H9 (cell line): ENCODE data around the gene GBP7. TPM values are rescaled to one million over a fixed set of nuclear protein-coding genes. Genes with fewer than 3 reads are reported as not detected.
"Not testable (repeated sequence)": the region's sequence is repeated elsewhere in the genome, so short reads cannot be mapped to it uniquely, and the experiment has no call there.

Experiments
- DNase-seq: peaks from one replicate; pipeline ENCODE4 v3.0.0-alpha.2; 2017
- H2AFZ ChIP-seq: one replicate; pipeline ENCODE4 v1.6.1; 2013; ENCODE audit warnings: mild to moderate bottlenecking, low read length, control low read depth, moderate library complexity
- H2AK5ac ChIP-seq: 2 replicates; pipeline ENCODE4 v1.6.1; 2013; ENCODE audit warnings: low read length, control low read depth, mixed read lengths; ENCODE audit not compliant: insufficient read length
- H2BK120ac ChIP-seq: one replicate; pipeline ENCODE4 v1.6.1; 2013; ENCODE audit warnings: low read depth, mild to moderate bottlenecking, low read length, control low read depth, inconsistent platforms; ENCODE audit not compliant: poor library complexity, severe bottlenecking
- H2BK12ac ChIP-seq: 2 replicates; pipeline ENCODE4 v1.6.1; 2013; ENCODE audit warnings: low read length, control low read depth, mixed read lengths, low read depth; ENCODE audit not compliant: insufficient read length
- H2BK15ac ChIP-seq: 2 replicates; pipeline ENCODE4 v1.6.1; 2013; ENCODE audit warnings: low read depth, low read length, control low read depth
- H2BK20ac ChIP-seq: one replicate; pipeline ENCODE4 v1.6.1; 2013; ENCODE audit warnings: low read depth, mild to moderate bottlenecking, low read length, control low read depth, inconsistent platforms; ENCODE audit not compliant: poor library complexity, severe bottlenecking
- H2BK5ac ChIP-seq: 2 replicates; pipeline ENCODE4 v1.6.1; 2013; ENCODE audit warnings: low read length, control low read depth, mixed read lengths; ENCODE audit not compliant: insufficient read length
- H3K14ac ChIP-seq: 2 replicates; pipeline ENCODE4 v1.6.1; 2013; ENCODE audit warnings: low read length, control low read depth; ENCODE audit not compliant: insufficient read depth
- H3K18ac ChIP-seq: 2 replicates; pipeline ENCODE4 v1.6.1; 2013; ENCODE audit warnings: low read depth, mild to moderate bottlenecking, mixed read lengths, low read length, control low read depth; ENCODE audit not compliant: insufficient read length
- H3K23ac ChIP-seq: 2 replicates; pipeline ENCODE4 v1.6.1; 2013; ENCODE audit warnings: low read length, control low read depth, mixed read lengths, low read depth; ENCODE audit not compliant: insufficient read length
- H3K23me2 ChIP-seq: 2 replicates; pipeline ENCODE4 v1.6.1; 2013; ENCODE audit warnings: low read depth, mild to moderate bottlenecking, mixed read lengths, low read length, control low read depth; ENCODE audit not compliant: insufficient read length, poor library complexity, severe bottlenecking
- H3K27ac ChIP-seq: 2 replicates; pipeline ENCODE4 v1.5.1; 2013; ENCODE audit warnings: low read length, control low read depth, mixed read lengths, low read depth; ENCODE audit not compliant: insufficient read length
- H3K27me3 ChIP-seq: 2 replicates; pipeline ENCODE4 v1.6.1; 2013; ENCODE audit warnings: low read length, control low read depth, inconsistent platforms; ENCODE audit not compliant: insufficient read depth
- H3K4ac ChIP-seq: 2 replicates; pipeline ENCODE4 v1.6.1; 2013; ENCODE audit warnings: low read depth, mild to moderate bottlenecking, control low read depth, inconsistent platforms, low read length, moderate library complexity
- H3K4me1 ChIP-seq: 2 replicates; pipeline ENCODE4 v1.6.1; 2013; ENCODE audit warnings: low read length, control low read depth, inconsistent platforms; ENCODE audit not compliant: insufficient read depth
- H3K4me2 ChIP-seq: 2 replicates; pipeline ENCODE4 v1.6.1; 2013; ENCODE audit warnings: low read length, control low read depth, mixed read lengths; ENCODE audit not compliant: insufficient read length, insufficient read depth
- H3K56ac ChIP-seq: 2 replicates; pipeline ENCODE4 v1.6.1; 2013; ENCODE audit warnings: low read depth, mild to moderate bottlenecking, mixed read lengths, low read length, control low read depth; ENCODE audit not compliant: insufficient read length
- H3K79me1 ChIP-seq: 2 replicates; pipeline ENCODE4 v1.6.1; 2013; ENCODE audit warnings: low read depth, mild to moderate bottlenecking, moderate library complexity, low read length, control low read depth, inconsistent platforms; ENCODE audit not compliant: insufficient read depth, poor library complexity, severe bottlenecking
- H3K79me2 ChIP-seq: 2 replicates; pipeline ENCODE4 v1.6.1; 2013; ENCODE audit warnings: low read length, control low read depth, inconsistent platforms; ENCODE audit not compliant: insufficient read depth
- H3K9ac ChIP-seq: 2 replicates; pipeline ENCODE4 v1.6.1; 2013; ENCODE audit warnings: low read length, control low read depth, mixed read lengths; ENCODE audit not compliant: insufficient read length; ENCODE audit errors: extremely low read depth
- H3K9me3 ChIP-seq: one replicate; pipeline ENCODE4 v1.6.1; 2013; ENCODE audit warnings: low read depth, low read length, inconsistent platforms; ENCODE audit not compliant: control insufficient read depth
- H3T11ph ChIP-seq: one replicate; pipeline ENCODE4 v1.6.1; 2013; ENCODE audit warnings: mild to moderate bottlenecking, low read length, control low read depth, inconsistent platforms
- H4K20me1 ChIP-seq: one replicate; pipeline ENCODE4 v1.6.1; 2013; ENCODE audit not compliant: control insufficient read depth, insufficient read length, insufficient read depth
- H4K5ac ChIP-seq: 2 replicates; pipeline ENCODE4 v1.6.1; 2013; ENCODE audit warnings: low read depth, mild to moderate bottlenecking, mixed read lengths, low read length, control low read depth; ENCODE audit not compliant: insufficient read length
- H4K8ac ChIP-seq: replicated peaks from 2 replicates; pipeline ENCODE4 v1.6.1; 2013; ENCODE audit warnings: low read length, control low read depth, mixed read lengths, low read depth; ENCODE audit not compliant: insufficient read length
- H4K91ac ChIP-seq: 2 replicates; pipeline ENCODE4 v1.6.1; 2013; ENCODE audit warnings: low read depth, mild to moderate bottlenecking, moderate library complexity, mixed read lengths, low read length, control low read depth; ENCODE audit not compliant: insufficient read length
- H3K27ac Mint-ChIP-seq, 3 experiments: 2 replicates in 2 of 3; 3 replicates in 1 of 3; pipeline ENCODE4 v1.8.0; 2020 to 2021; ENCODE audit warnings: mixed read lengths in 3 of 3, mild to moderate bottlenecking in 1 of 3, moderate library complexity in 1 of 3
- H3K27me3 Mint-ChIP-seq: 2 replicates; pipeline ENCODE4 v1.8.0; 2021; ENCODE audit warnings: low read depth, mild to moderate bottlenecking, moderate library complexity, mixed read lengths
- H3K36me3 Mint-ChIP-seq, 3 experiments: 2 replicates in 2 of 3; 3 replicates in 1 of 3; pipeline ENCODE4 v1.8.0; 2020 to 2021; ENCODE audit warnings: low read depth in 3 of 3, mixed read lengths in 3 of 3; ENCODE audit not compliant: insufficient read depth in 1 of 3
- H3K4me1 Mint-ChIP-seq, 2 experiments: 2 replicates each; pipeline ENCODE4 v1.8.0; 2020; ENCODE audit warnings: mixed read lengths in 2 of 2
- H3K4me3 Mint-ChIP-seq, 2 experiments: 2 replicates in 1 of 2; 3 replicates in 1 of 2; pipeline ENCODE4 v1.8.0; 2020 to 2021; ENCODE audit warnings: mild to moderate bottlenecking in 2 of 2, mixed read lengths in 2 of 2, moderate library complexity in 1 of 2
- H3K9me3 Mint-ChIP-seq, 2 experiments: 2 replicates in 1 of 2; 3 replicates in 1 of 2; pipeline ENCODE4 v1.8.0; 2020; ENCODE audit warnings: mild to moderate bottlenecking in 2 of 2, mixed read lengths in 2 of 2, moderate library complexity in 1 of 2
- WGBS: extraction: QIAGEN DNeasy Blood & Tissue Kit; methylation state at CpG from one replicate; pipeline ENCODE4 v1.1.7; 2013; ENCODE audit warnings: missing lambda C conversion rate, low lambda C conversion rate, mixed read lengths; ENCODE audit not compliant: insufficient read length; ENCODE audit errors: extremely low coverage; 5-methylcytosine and 5-hydroxymethylcytosine counted together
- total RNA-seq: library from RNA; stranded (reverse); gene quantifications from 2 replicates; pipeline ENCODE4 v1.2.1, GENCODE V29; 2021

GBP7 gene
- total RNA-seq, 1 experiment from 2014 or later = not detected

DNA sequence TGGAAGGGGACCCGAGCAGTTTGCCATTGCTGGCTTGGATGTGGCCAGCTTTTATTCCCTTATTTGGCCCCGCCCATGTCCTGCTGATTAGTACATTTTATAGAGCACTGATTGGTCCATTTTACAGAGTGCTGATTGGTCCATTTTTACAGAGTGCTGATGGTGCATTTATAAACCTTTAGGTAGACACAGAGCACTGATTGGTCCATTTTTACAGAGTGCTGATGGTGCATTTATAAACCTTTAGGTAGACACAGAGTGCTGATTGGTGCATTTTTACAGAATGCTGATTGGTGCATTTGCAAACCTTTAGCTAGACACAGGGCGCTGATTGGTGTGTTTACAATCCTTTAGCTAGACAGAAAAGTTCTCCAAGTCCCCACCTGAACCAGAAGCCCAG is 43.1 kb upstream of the GBP7 start:
- H2BK15ac ChIP-seq, H3K27me3 ChIP-seq, H4K91ac ChIP-seq, H4K20me1 ChIP-seq, H3K27me3 Mint-ChIP-seq, H2BK12ac ChIP-seq, H3K56ac ChIP-seq, H3K9me3 ChIP-seq, H3K18ac ChIP-seq, DNase-seq, H3K4me1 ChIP-seq, H3K9ac ChIP-seq, H3K79me2 ChIP-seq, H2AK5ac ChIP-seq, H3K23ac ChIP-seq, H2AFZ ChIP-seq, H2BK120ac ChIP-seq, H3K23me2 ChIP-seq, H3K14ac ChIP-seq, H2BK5ac ChIP-seq, H3K4me1 Mint-ChIP-seq, H3K27ac ChIP-seq, H4K8ac ChIP-seq, H3K4me3 Mint-ChIP-seq, H3T11ph ChIP-seq, H3K4me2 ChIP-seq, H4K5ac ChIP-seq, H2BK20ac ChIP-seq, H3K79me1 ChIP-seq, H3K4ac ChIP-seq, H3K27ac Mint-ChIP-seq, H3K36me3 Mint-ChIP-seq: not testable (repeated sequence)
- peaks cover 12 to 29% of the 10 kb centered on the region in 2 experiments; a peak in 4 of 5 replicates for H3K9me3 Mint-ChIP-seq
- no CpG with 5 or more reads among the region's 3 CpGs for WGBS
